ENCODE results near the gene PIN4. TPM values are rescaled to one million over a fixed set of nuclear protein-coding genes. Genes with fewer than 3 reads are reported as not detected.

Gene PIN4
- 12.3 and 33.6 TPM in 2 replicates for total RNA-seq (2014; rRNA removed; shearing (Covaris generic))
- total RNA-seq (2022), result 14.6 and 16.1 TPM in 2 replicates
- percentile 53 among the genes with signal in this experiment for Bru-seq, nascent RNA
- percentile 52 among the genes with signal in this experiment for BruChase-seq, experiment 1, labeled RNA remaining after a 6-hour chase
- percentile 51 among the genes with signal in this experiment for BruChase-seq, experiment 2, labeled RNA remaining after a 2-hour chase
- long read RNA-seq, transcript PIN4-203 (4 exons, 1,321 nt), result major isoform, 105 of 132 reads
- long read RNA-seq, transcript PIN4-201 (3 exons, 1,780 nt), result minor isoform, 6 of 132 reads
- long read RNA-seq, partial matches to known transcripts, result 2 of 132 reads
- long read RNA-seq, other reads (novel, unspliced or antisense), result 18 of 132 reads

GRCh38 chrX:72181178-72182125, at the start of gene PIN4:
Gene PIN4, plus strand, starts transcription at chrX:72181757. Its CDS starts 29 bp downstream, at chrX:72181786.
- no peaks in the 10 kb centered on the region for H3K9me2 ChIP-seq (ENCODE audit: insufficient read depth, low read length)
- H3K36me3 ChIP-seq (ENCODE audit: insufficient read depth, low read length), result no peaks in the 10 kb centered on the region
- intact Hi-C loops (cut with micrococcal nuclease; ENCODE audit: unreplicated experiment), result loop anchor here (2.0 kb wide), 1 partner anchor 57 kb away; the partner anchor contains the start of gene ERCC6L
- ChIA-PET POLR2A (interaction anchor here (0.6 to 1.4 kb wide), 10 partner anchors 8 to 1612 kb away, joined by 3 to 8 read pairs (median 4); partner anchors contain the start of genes ERCC6L and RPS4X), CTCF (ENCODE audit: unreplicated experiment) (interaction anchor here (0.6 kb wide), 1 partner anchor 141 kb away, joined by 3 read pairs; no protein-coding TSS in a partner anchor)
- DNase-seq (ENCODE audit: low spot score), result peak; percentile 94
- H3K4me2 ChIP-seq (ENCODE audit: low read length), result peak within 1 kb of the TSS; percentile 90
- peak within 1 kb of the TSS; percentile 99 for H3K4me3 ChIP-seq (ENCODE audit: low read depth, low read length, poor library complexity, severe bottlenecking)
- peaks cover 20% of the 10 kb centered on the region for H3K79me2 ChIP-seq (ENCODE audit: insufficient read depth, low read depth, low read length)
- TF ChIP-seq EZH2phosphoT487 (IDR thresholded peaks at IDR 0.05; ENCODE audit: borderline replicate concordance, low read depth, low read length) (no peak), CTCF (conservative IDR thresholded peaks at IDR 0.05; ENCODE audit: low read length) (no peak)
- H3K4me1 ChIP-seq (ENCODE audit: insufficient read depth, low read length, poor library complexity, severe bottlenecking), result peaks cover 22% of the 10 kb centered on the region
- no peaks in the 10 kb centered on the region for H4K20me1 ChIP-seq (ENCODE audit: insufficient read depth, low read length)
- no peaks in the 10 kb centered on the region for H3K9me3 ChIP-seq (ENCODE audit: low read length)
- H2AFZ ChIP-seq (ENCODE audit: low read length), result peak within 1 kb of the TSS; percentile 95
- no TSS peak for BruUV-seq (replicated peaks)
- H3K27ac ChIP-seq (ENCODE audit: low read depth, low read length, poor library complexity, severe bottlenecking), result peak within 1 kb of the TSS; percentile 89

GRCh38 chrX:72132456-72132855, 49.1 kb upstream of the PIN4 start:
- ChIA-PET CTCF (ENCODE audit: unreplicated experiment) (no interaction called here), POLR2A (no interaction called here)
- Histone ChIP-seq H3K9me3 (ENCODE audit: low read length) (no peaks in the 10 kb centered on the region), H3K36me3 (ENCODE audit: insufficient read depth, low read length) (no peaks in the 10 kb centered on the region), H3K4me2 (ENCODE audit: low read length) (no peak overlapping the region), H3K9me2 (ENCODE audit: insufficient read depth, low read length) (no peaks in the 10 kb centered on the region), H3K4me1 (ENCODE audit: insufficient read depth, low read length, poor library complexity, severe bottlenecking) (no peaks in the 10 kb centered on the region), H2AFZ (ENCODE audit: low read length) (no peak overlapping the region), H3K27ac (ENCODE audit: low read depth, low read length, poor library complexity, severe bottlenecking) (no peak overlapping the region), H4K20me1 (ENCODE audit: insufficient read depth, low read length) (no peaks in the 10 kb centered on the region), H3K4me3 (ENCODE audit: low read depth, low read length, poor library complexity, severe bottlenecking) (no peak overlapping the region), H3K79me2 (ENCODE audit: insufficient read depth, low read depth, low read length) (no peaks in the 10 kb centered on the region)
- DNase-seq (ENCODE audit: low spot score), result no peak
- TF ChIP-seq CTCF (conservative IDR thresholded peaks at IDR 0.05; ENCODE audit: low read length), result no peak
- TF ChIP-seq EZH2phosphoT487 (IDR thresholded peaks at IDR 0.05; ENCODE audit: borderline replicate concordance, low read depth, low read length), result no peak
- intact Hi-C loops (cut with micrococcal nuclease; ENCODE audit: unreplicated experiment), result no loop called here
- no TSS peak for BruUV-seq (replicated peaks)
